ENCODE measurements around the gene AGAP1. TPM values are rescaled to one million over a fixed set of nuclear protein-coding genes. Genes with fewer than 3 reads are reported as not detected.
A peak's percentile ranks its signal among the peaks of the same experiment; 100 is the strongest.

The AGAP1 gene
- total RNA-seq, 1 experiment from 2014 or later, result 25.8 TPM

DNA sequence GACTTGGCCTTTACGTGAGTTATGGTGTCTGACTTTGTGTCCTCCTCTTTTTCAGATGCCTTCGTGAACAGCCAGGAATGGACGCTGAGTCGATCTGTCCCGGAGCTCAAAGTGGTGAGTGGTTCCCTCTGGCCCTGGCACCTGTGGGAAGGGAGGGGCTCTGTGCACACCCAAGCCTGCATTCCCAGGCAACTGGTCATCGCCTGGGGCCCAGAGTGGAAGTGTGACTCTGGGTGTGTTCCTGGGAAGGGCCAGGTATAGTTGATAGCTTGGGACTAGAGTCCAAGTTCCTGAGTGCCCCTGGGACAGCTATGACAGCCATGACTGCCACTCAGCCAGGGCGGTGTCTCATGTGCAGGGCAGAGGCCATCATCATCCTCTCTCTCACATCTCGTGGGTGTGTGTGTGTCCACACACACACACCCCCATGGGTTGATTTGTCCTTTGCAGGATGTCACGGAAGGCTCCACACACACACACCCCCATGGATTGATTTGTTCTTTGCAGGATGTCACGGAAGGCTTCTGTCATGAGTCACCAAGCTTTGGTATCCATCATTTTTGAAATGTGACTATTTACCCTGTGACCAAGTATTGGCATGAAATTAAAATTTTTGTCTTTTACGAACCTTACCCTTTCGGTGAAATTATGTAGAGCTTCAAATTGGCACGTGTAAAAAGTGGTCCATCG, 215.4 kb downstream of the AGAP1 start:
- no peaks in the 10 kb centered on the region for H3K4me1 ChIP-seq (ENCODE audit: insufficient read depth, low read length)
- H4K8ac ChIP-seq (replicated peaks; ENCODE audit: insufficient read length, low read depth, low read length), result no peak overlapping the region
- Mint-ChIP-seq H3K27ac (peak overlapping the region in 1 of 3 experiments; percentile 83; a peak in 2 of 7 replicates), H3K9me3 (no peaks in the 10 kb centered on the region), H3K4me3 (no peak overlapping the region), H3K27me3 (ENCODE audit: low read depth) (no peaks in the 10 kb centered on the region; the same call in 1 of the 2 replicates), H3K36me3 (ENCODE audit: insufficient read depth in 1 of 3, low read depth in 3 of 3) (peaks cover 0 to 15% (median 13%) of the 10 kb centered on the region in 3 experiments; a peak in 4 of 7 replicates), H3K4me1 (peaks cover 5 to 7% of the 10 kb centered on the region in 2 experiments)
- TF ChIP-seq, protein P1, sequence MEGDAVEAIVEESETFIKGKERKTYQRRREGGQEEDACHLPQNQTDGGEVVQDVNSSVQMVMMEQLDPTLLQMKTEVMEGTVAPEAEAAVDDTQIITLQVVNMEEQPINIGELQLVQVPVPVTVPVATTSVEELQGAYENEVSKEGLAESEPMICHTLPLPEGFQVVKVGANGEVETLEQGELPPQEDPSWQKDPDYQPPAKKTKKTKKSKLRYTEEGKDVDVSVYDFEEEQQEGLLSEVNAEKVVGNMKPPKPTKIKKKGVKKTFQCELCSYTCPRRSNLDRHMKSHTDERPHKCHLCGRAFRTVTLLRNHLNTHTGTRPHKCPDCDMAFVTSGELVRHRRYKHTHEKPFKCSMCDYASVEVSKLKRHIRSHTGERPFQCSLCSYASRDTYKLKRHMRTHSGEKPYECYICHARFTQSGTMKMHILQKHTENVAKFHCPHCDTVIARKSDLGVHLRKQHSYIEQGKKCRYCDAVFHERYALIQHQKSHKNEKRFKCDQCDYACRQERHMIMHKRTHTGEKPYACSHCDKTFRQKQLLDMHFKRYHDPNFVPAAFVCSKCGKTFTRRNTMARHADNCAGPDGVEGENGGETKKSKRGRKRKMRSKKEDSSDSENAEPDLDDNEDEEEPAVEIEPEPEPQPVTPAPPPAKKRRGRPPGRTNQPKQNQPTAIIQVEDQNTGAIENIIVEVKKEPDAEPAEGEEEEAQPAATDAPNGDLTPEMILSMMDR (conservative IDR thresholded peaks at IDR 0.05), result no peak
- H3K79me2 ChIP-seq (ENCODE audit: insufficient read depth, low read length), result no peaks in the 10 kb centered on the region; the same call in 1 of the 2 replicates
- no peak overlapping the region for H4K5ac ChIP-seq (ENCODE audit: insufficient read length, low read depth, low read length)
- no peak for DNase-seq
- H2BK12ac ChIP-seq (ENCODE audit: insufficient read length, low read depth, low read length), result no peak overlapping the region
- H3K4me2 ChIP-seq (ENCODE audit: insufficient read depth, insufficient read length, low read length), result no peak overlapping the region
- H2AK5ac ChIP-seq (ENCODE audit: insufficient read length, low read length), result no peak overlapping the region
- no peak overlapping the region for H3K27ac ChIP-seq (ENCODE audit: insufficient read length, low read depth, low read length)
- H3K18ac ChIP-seq (ENCODE audit: insufficient read length, low read depth, low read length), result no peak overlapping the region
- no peak overlapping the region for H2BK120ac ChIP-seq (ENCODE audit: low read depth, low read length, poor library complexity, severe bottlenecking)
- no peaks in the 10 kb centered on the region for H4K20me1 ChIP-seq (ENCODE audit: control insufficient read depth, insufficient read depth, insufficient read length)
- no peak overlapping the region for H2BK15ac ChIP-seq (ENCODE audit: low read depth, low read length)
- H3K9me3 ChIP-seq (ENCODE audit: control insufficient read depth, low read depth, low read length), result no peaks in the 10 kb centered on the region
- no peak overlapping the region for H2BK20ac ChIP-seq (ENCODE audit: low read depth, low read length, poor library complexity, severe bottlenecking)
- no peak overlapping the region for H3T11ph ChIP-seq (ENCODE audit: low read length)
- no peak overlapping the region for H3K9ac ChIP-seq (ENCODE audit: extremely low read depth, insufficient read length, low read length)
- H3K79me1 ChIP-seq (ENCODE audit: insufficient read depth, low read depth, low read length, poor library complexity, severe bottlenecking), result no peaks in the 10 kb centered on the region
- no peak overlapping the region for H3K23ac ChIP-seq (ENCODE audit: insufficient read length, low read depth, low read length)
- H3K23me2 ChIP-seq (ENCODE audit: insufficient read length, low read depth, low read length, poor library complexity, severe bottlenecking), result no peaks in the 10 kb centered on the region
- H2AFZ ChIP-seq (ENCODE audit: low read length), result no peak overlapping the region
- no peak overlapping the region for H3K4ac ChIP-seq (ENCODE audit: low read depth, low read length)
- no peak overlapping the region for H2BK5ac ChIP-seq (ENCODE audit: insufficient read length, low read length)
- H3K14ac ChIP-seq (ENCODE audit: insufficient read depth, low read length), result no peak overlapping the region
- H4K91ac ChIP-seq (ENCODE audit: insufficient read length, low read depth, low read length), result no peak overlapping the region
- H3K27me3 ChIP-seq (ENCODE audit: insufficient read depth, low read length), result no peaks in the 10 kb centered on the region
- no peak overlapping the region for H3K56ac ChIP-seq (ENCODE audit: insufficient read length, low read depth, low read length)
- WGBS (ENCODE audit: extremely low coverage, insufficient read length, low lambda C conversion rate), result no CpG with 5 or more reads among the region's 14 CpGs

Measured in H9 (cell line).